GM13976 (cell line): ENCODE data around the gene CXCR4.

Experiments used
- DNase-seq: peaks from one replicate; pipeline ENCODE4 v3.0.0; 2012; ENCODE audit warnings: low spot score
- in situ Hi-C: fragments of 300-500 bp; cut with MboI; formaldehyde crosslinking; loops from one replicate; pipeline ENCODE4 v1.12.0; 2022; ENCODE audit warnings: low sequenced_read_pairs, mixed read lengths, inconsistent platforms; ENCODE audit not compliant: unreplicated experiment
- TF ChIP-seq, protein P1 (sequence below): IDR thresholded peaks from 2 replicates; pipeline ENCODE4 v1.5.1; 2012; ENCODE audit warnings: borderline replicate concordance, mild to moderate bottlenecking; ENCODE audit not compliant: insufficient read depth; ENCODE audit errors: extremely low read depth, missing control alignments, control extremely low read depth

CXCR4 gene

GRCh38 chr2:136111711-136112110 lies 6.2 kb downstream of the CXCR4 start:
- no peak for DNase-seq
- in situ Hi-C loops, result no loop called here

GRCh38 chr2:136110526-136110925 lies 7.4 kb downstream of the CXCR4 start:
- TF ChIP-seq, protein P1, sequence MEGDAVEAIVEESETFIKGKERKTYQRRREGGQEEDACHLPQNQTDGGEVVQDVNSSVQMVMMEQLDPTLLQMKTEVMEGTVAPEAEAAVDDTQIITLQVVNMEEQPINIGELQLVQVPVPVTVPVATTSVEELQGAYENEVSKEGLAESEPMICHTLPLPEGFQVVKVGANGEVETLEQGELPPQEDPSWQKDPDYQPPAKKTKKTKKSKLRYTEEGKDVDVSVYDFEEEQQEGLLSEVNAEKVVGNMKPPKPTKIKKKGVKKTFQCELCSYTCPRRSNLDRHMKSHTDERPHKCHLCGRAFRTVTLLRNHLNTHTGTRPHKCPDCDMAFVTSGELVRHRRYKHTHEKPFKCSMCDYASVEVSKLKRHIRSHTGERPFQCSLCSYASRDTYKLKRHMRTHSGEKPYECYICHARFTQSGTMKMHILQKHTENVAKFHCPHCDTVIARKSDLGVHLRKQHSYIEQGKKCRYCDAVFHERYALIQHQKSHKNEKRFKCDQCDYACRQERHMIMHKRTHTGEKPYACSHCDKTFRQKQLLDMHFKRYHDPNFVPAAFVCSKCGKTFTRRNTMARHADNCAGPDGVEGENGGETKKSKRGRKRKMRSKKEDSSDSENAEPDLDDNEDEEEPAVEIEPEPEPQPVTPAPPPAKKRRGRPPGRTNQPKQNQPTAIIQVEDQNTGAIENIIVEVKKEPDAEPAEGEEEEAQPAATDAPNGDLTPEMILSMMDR, result no peak
- DNase-seq, result no peak
- in situ Hi-C loops, result no loop called here

More at GRCh38 chr2:136111711-136112110, 6.2 kb downstream of the CXCR4 start:
- TF ChIP-seq, protein P1, result no peak

DNA sequence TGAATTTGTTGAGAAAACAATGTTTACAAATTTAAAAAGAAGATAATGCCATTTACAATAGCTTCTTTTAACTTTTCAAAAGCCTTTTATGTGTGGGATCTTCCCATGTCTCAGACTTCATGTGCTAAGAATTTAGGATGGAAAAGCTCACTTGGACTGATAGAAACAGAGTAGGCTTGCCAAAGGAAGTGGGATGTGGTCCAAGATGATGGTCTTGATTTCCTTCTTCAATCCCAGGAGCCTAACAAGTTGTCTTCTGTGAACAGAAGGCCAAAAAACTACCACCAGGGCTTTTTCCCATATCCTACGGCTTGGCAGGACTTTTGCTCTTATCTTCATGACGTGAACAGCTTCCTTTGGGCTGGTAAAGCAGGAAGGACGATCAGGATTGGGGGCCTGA lies 9.5 kb downstream of the CXCR4 start:
- in situ Hi-C loops, result no loop called here
- DNase-seq, result no peak
- TF ChIP-seq, protein P1, result no peak

GRCh38 chr2:136107051-136108033 lies 10.6 kb downstream of the CXCR4 start:
- TF ChIP-seq, protein P1, result no peak
- DNase-seq, result no peak
- in situ Hi-C loops, result no loop called here

DNA sequence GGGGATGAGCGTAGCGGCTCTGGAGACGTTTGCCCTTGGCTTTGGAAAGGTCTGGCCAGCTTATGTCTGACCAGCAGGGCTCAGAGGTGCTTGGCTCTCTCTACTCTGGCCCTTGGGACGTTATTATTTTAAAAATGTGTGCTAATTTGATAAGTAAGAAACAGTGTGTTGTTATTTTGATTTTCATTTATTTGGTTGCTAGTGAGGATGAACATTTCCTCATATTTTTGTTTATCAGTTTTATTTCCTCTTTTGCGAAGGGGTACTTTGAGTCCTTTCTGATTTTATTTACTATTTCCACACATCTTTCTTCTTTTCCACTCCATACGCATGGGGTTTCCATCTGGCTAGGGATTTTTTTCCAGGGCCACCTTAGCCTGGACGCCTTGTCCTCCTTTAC lies 11.4 kb downstream of the CXCR4 start:
- DNase-seq, result no peak
- in situ Hi-C loops, result no loop called here
- TF ChIP-seq, protein P1, result no peak

GRCh38 chr2:136104977-136105376 lies 13.0 kb downstream of the CXCR4 start:
- DNase-seq, result no peak
- in situ Hi-C loops, result no loop called here
- TF ChIP-seq, protein P1, result no peak
